Hepatic stellate cell (primary cell): Measurements from ENCODE around the gene MSL1.
"Not testable (repeated sequence)": the region's sequence is repeated elsewhere in the genome, so short reads cannot be mapped to it uniquely, and the experiment has no call there.

Source experiments
- DNase-seq: peaks from one replicate; pipeline ENCODE4 v3.0.0; 2011; ENCODE audit warnings: low spot score

Gene MSL1

GRCh38 chr17:40130352-40131042 lies 8.7 kb downstream of the MSL1 start:
- DNase-seq: no peak

GRCh38 chr17:40134184-40134583 lies 12.4 kb downstream of the MSL1 start:
- DNase-seq: no peak

GRCh38 chr17:40135817-40136216 lies 14.0 kb downstream of the MSL1 start:
- no peak for DNase-seq

- DNase-seq: no peak
These were observed 17.8 kb downstream of the MSL1 start for GRCh38 chr17:40139566-40140058.

- DNase-seq: not testable (repeated sequence)
These were observed 21.4 kb downstream of the MSL1 start for GRCh38 chr17:40143166-40143565.

- DNase-seq: no peak
These were observed 23.7 kb downstream of the MSL1 start for GRCh38 chr17:40145476-40145875.

GRCh38 chr17:40148527-40148926 lies 26.8 kb downstream of the MSL1 start:
- DNase-seq: no peak

- DNase-seq: no peak
These were observed 28.5 kb downstream of the MSL1 start for GRCh38 chr17:40150276-40150675.

GRCh38 chr17:40151414-40151963 lies 29.7 kb downstream of the MSL1 start:
- DNase-seq: no peak

- DNase-seq: no peak
These were observed 31.9 kb downstream of the MSL1 start for GRCh38 chr17:40153603-40154236.

GRCh38 chr17:40157973-40158372 lies 36.2 kb downstream of the MSL1 start:
- no peak for DNase-seq

GRCh38 chr17:40158438-40159013 lies 36.8 kb downstream of the MSL1 start:
- no peak for DNase-seq

- no peak for DNase-seq
These were observed 37.7 kb downstream of the MSL1 start for GRCh38 chr17:40159456-40159855.

- DNase-seq: no peak
These were observed 46.0 kb downstream of the MSL1 start for GRCh38 chr17:40167685-40168261.

GRCh38 chr17:40168262-40168832 lies 46.6 kb downstream of the MSL1 start:
- DNase-seq: peak; percentile 71

GRCh38 chr17:40170325-40170724 lies 48.6 kb downstream of the MSL1 start:
- no peak for DNase-seq

- no peak for DNase-seq
These were observed 50.0 kb downstream of the MSL1 start for GRCh38 chr17:40171750-40172149.

- DNase-seq: no peak
These were observed 51.5 kb downstream of the MSL1 start for GRCh38 chr17:40173091-40173777.

GRCh38 chr17:40173778-40174135 lies 52.0 kb downstream of the MSL1 start:
- no peak for DNase-seq

GRCh38 chr17:40174514-40174913 lies 52.7 kb downstream of the MSL1 start:
- no peak for DNase-seq

- no peak for DNase-seq
These were observed 54.4 kb downstream of the MSL1 start for GRCh38 chr17:40175928-40176753.
